HepG2 (cell line): ENCODE results near the gene HDAC10. TPM values are rescaled to one million over a fixed set of nuclear protein-coding genes. Genes with fewer than 3 reads are reported as not detected.
A peak's percentile ranks its signal among the peaks of the same experiment; 100 is the strongest.

Experiments
- GRHL1 ChIP-seq: sonication (generic); formaldehyde crosslinking; conservative IDR thresholded peaks from 2 replicates; pipeline ENCODE4 v1.8.0; 2022; ENCODE audit warnings: missing genetic modification reagents
- HDAC6 ChIP-seq: fragments of 200-600 bp; sonication (generic); IDR thresholded peaks from 2 replicates; pipeline ENCODE4 v1.7.0; 2017; ENCODE audit warnings: mild to moderate bottlenecking, antibody characterized with exemption, low read length, low read depth
- HNRNPLL ChIP-seq: fragments of 200-400 bp; formaldehyde crosslinking; IDR thresholded peaks from 2 replicates; pipeline ENCODE4 v1.6.1; 2017; ENCODE audit warnings: mild to moderate bottlenecking, low read depth, low read length; ENCODE audit not compliant: poor library complexity, severe bottlenecking
- KDM3A ChIP-seq: IDR thresholded peaks from 2 replicates; pipeline ENCODE4 v1.6.1; 2018; ENCODE audit warnings: low read depth, missing compliant biosample characterization
- MBD4 ChIP-seq: IDR thresholded peaks from 2 replicates; pipeline ENCODE4 v1.6.1; 2012; ENCODE audit warnings: low read length, inconsistent platforms, borderline replicate concordance
- ONECUT2 ChIP-seq: sonication (generic); formaldehyde crosslinking; IDR thresholded peaks from 2 replicates; pipeline ENCODE4 v1.4.0; 2020; ENCODE audit warnings: missing genetic modification reagents
- PHF21A ChIP-seq: sonication (generic); formaldehyde crosslinking; IDR thresholded peaks from 2 replicates; pipeline ENCODE4 v1.5.0; 2020; ENCODE audit warnings: mild to moderate bottlenecking, missing genetic modification reagents
- RBFOX2 ChIP-seq: fragments of 200-400 bp; formaldehyde crosslinking; IDR thresholded peaks from 2 replicates; pipeline ENCODE4 v1.6.1; 2017; ENCODE audit warnings: low read depth, mild to moderate bottlenecking, low read length
- RERE ChIP-seq: IDR thresholded peaks from 2 replicates; pipeline ENCODE4 v1.6.1; 2016; ENCODE audit warnings: low read depth, missing genetic modification reagents, missing compliant biosample characterization
- SP5 ChIP-seq: IDR thresholded peaks from 2 replicates; pipeline ENCODE4 v1.6.1; 2016; ENCODE audit warnings: low read depth, borderline replicate concordance
- THRA ChIP-seq: sonication (generic); formaldehyde crosslinking; IDR thresholded peaks from 2 replicates; pipeline ENCODE4 v1.4.0; 2020; ENCODE audit warnings: missing genetic modification reagents, borderline replicate concordance
- ZNF644 ChIP-seq: IDR thresholded peaks from 2 replicates; pipeline ENCODE4 v1.6.1; 2016; ENCODE audit warnings: low read depth
- polyA plus RNA-seq, 8 experiments: library from polyadenylated mRNA; depleted of rRNA in 3 of 8; stranded (reverse) in 7 of 8; unstranded in 1 of 8; fragments of >200 nt; fragmentation: Illumina TruSeq in 4 of 8; extraction: Trizol in 4 of 8; gene quantifications; 2 replicates each; pipeline versions ENCODE4 v1.2.1 to v1.2.3, GENCODE V29; 2011 to 2016; ENCODE audit warnings: low read depth in 4 of 8, missing spikeins in 1 of 8, mixed read lengths in 1 of 8; ENCODE audit not compliant: insufficient read depth in 1 of 8
- total RNA-seq, 5 experiments: library from RNA; depleted of rRNA; stranded (reverse); fragments of >200 nt; fragmentation: Illumina TruSeq; extraction: Trizol; gene quantifications; 2 replicates each; pipeline ENCODE4 v1.2.3, GENCODE V29; 2016; ENCODE audit warnings: low read depth in 1 of 5
- TF ChIP-seq, protein P1 (sequence below): sonication (generic); formaldehyde crosslinking; IDR thresholded peaks from 2 replicates; pipeline ENCODE4 v1.8.0; 2022; ENCODE audit warnings: mild to moderate bottlenecking, missing genetic modification reagents
- TF ChIP-seq, protein P2 (sequence below): sonication (generic); formaldehyde crosslinking; IDR thresholded peaks from 2 replicates; pipeline ENCODE4 v1.8.0; 2023; ENCODE audit warnings: mild to moderate bottlenecking, missing genetic modification reagents

Gene HDAC10
- total and polyA plus RNA-seq, 2 of the 13 experiments (the other 11 are each of a cell fraction or from before 2014, with no cell fraction given) = 13.9 to 14.9 TPM

- TF ChIP-seq ONECUT2 (CRISPR knock-in tag) (no peak), GRHL1 (CRISPR knock-in tag) (no peak), ZNF644 (CRISPR knock-in tag) (0 out of 2 replicates have a peak, but pooled peaks have one; percentile 21), HNRNPLL (no peak), RBFOX2 (no peak), KDM3A (CRISPR knock-in tag) (peak; percentile 82; the same call in 1 of the 2 replicates), PHF21A (CRISPR knock-in tag) (peak; percentile 28; the same call in 1 of the 2 replicates), HDAC6 (no peak), MBD4 (no peak), THRA (CRISPR knock-in tag) (peak; percentile 75), SP5 (CRISPR knock-in tag) (no peak), RERE (CRISPR knock-in tag) (peak; percentile 41; the same call in 1 of the 2 replicates)
- TF ChIP-seq, protein P1, sequence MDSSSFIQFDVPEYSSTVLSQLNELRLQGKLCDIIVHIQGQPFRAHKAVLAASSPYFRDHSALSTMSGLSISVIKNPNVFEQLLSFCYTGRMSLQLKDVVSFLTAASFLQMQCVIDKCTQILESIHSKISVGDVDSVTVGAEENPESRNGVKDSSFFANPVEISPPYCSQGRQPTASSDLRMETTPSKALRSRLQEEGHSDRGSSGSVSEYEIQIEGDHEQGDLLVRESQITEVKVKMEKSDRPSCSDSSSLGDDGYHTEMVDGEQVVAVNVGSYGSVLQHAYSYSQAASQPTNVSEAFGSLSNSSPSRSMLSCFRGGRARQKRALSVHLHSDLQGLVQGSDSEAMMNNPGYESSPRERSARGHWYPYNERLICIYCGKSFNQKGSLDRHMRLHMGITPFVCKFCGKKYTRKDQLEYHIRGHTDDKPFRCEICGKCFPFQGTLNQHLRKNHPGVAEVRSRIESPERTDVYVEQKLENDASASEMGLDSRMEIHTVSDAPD (CRISPR knock-in tag) = no peak
- TF ChIP-seq, protein P2, sequence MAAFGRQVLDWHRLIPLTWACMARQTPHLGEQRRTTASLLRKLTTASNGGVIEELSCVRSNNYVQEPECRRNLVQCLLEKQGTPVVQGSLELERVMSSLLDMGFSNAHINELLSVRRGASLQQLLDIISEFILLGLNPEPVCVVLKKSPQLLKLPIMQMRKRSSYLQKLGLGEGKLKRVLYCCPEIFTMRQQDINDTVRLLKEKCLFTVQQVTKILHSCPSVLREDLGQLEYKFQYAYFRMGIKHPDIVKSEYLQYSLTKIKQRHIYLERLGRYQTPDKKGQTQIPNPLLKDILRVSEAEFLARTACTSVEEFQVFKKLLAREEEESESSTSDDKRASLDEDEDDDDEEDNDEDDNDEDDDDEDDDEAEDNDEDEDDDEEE (CRISPR knock-in tag) = peak; percentile 95
Measured at GRCh38 chr22:50270666-50271394, 19.8 kb upstream of the HDAC10 start (continued).
